Measurements from ENCODE around the gene XXYLT1.

Gene XXYLT1

GRCh38 chr3:195154793-195155535 lies 116.0 kb downstream of the XXYLT1 start:
- peak overlapping the region; percentile 83 for H3K27ac ChIP-seq (ENCODE audit: low read depth, low read length, severe bottlenecking)

GRCh38 chr3:195154111-195154791 lies 116.7 kb downstream of the XXYLT1 start:
- Histone ChIP-seq H3K9me3 (ENCODE audit: control insufficient read depth, low read length) (no peaks in the 10 kb centered on the region), H3K36me3 (ENCODE audit: control insufficient read depth, insufficient read depth, low read length) (peaks cover 9% of the 10 kb centered on the region), H3K4me1 (ENCODE audit: control insufficient read depth, insufficient read depth, low read length, poor library complexity, severe bottlenecking) (peaks cover 74% of the 10 kb centered on the region), H3K4me3 (ENCODE audit: extremely low read depth, insufficient read depth, low read length, poor library complexity, severe bottlenecking) (no peak overlapping the region), H3K27ac (ENCODE audit: low read depth, low read length, severe bottlenecking) (peak overlapping the region; percentile 83)
- WGBS, 2 experiments (ENCODE audit: insufficient coverage in 2 of 2) = 74 to 81% methylated on average over 11 to 14 of the region's 16 CpGs

More at GRCh38 chr3:195154793-195155535, 116.0 kb downstream of the XXYLT1 start:
- Histone ChIP-seq H3K9me3 (ENCODE audit: control insufficient read depth, low read length) (no peaks in the 10 kb centered on the region), H3K4me3 (ENCODE audit: extremely low read depth, insufficient read depth, low read length, poor library complexity, severe bottlenecking) (no peak overlapping the region), H3K4me1 (ENCODE audit: control insufficient read depth, insufficient read depth, low read length, poor library complexity, severe bottlenecking) (peaks cover 74% of the 10 kb centered on the region), H3K36me3 (ENCODE audit: control insufficient read depth, insufficient read depth, low read length) (peaks cover 9% of the 10 kb centered on the region)
- WGBS, 2 experiments (ENCODE audit: insufficient coverage in 2 of 2) = 28 to 30% methylated on average over 11 to 13 of the region's 16 CpGs

- 86 to 89% methylated on average over 8 of the region's 8 CpGs for WGBS, 2 experiments (ENCODE audit: insufficient coverage in 2 of 2)
- no peak overlapping the region for H3K4me3 ChIP-seq (ENCODE audit: extremely low read depth, insufficient read depth, low read length, poor library complexity, severe bottlenecking)
- peaks cover 9% of the 10 kb centered on the region for H3K36me3 ChIP-seq (ENCODE audit: control insufficient read depth, insufficient read depth, low read length)
- H3K27ac ChIP-seq (ENCODE audit: low read depth, low read length, severe bottlenecking) = no peak overlapping the region
- no peaks in the 10 kb centered on the region for H3K9me3 ChIP-seq (ENCODE audit: control insufficient read depth, low read length)
- peaks cover 70% of the 10 kb centered on the region for H3K4me1 ChIP-seq (ENCODE audit: control insufficient read depth, insufficient read depth, low read length, poor library complexity, severe bottlenecking)
Measured at GRCh38 chr3:195153653-195154052, 117.3 kb downstream of the XXYLT1 start.

- no peak overlapping the region for H3K4me3 ChIP-seq (ENCODE audit: extremely low read depth, insufficient read depth, low read length, poor library complexity, severe bottlenecking)
Measured at GRCh38 chr3:195153130-195153529, 117.8 kb downstream of the XXYLT1 start.

GRCh38 chr3:195151866-195152541 lies 119.0 kb downstream of the XXYLT1 start:
- 72% methylated on average over 6 of the region's 11 CpGs for WGBS, 2 experiments (ENCODE audit: insufficient coverage in 2 of 2)
- Histone ChIP-seq H3K4me3 (ENCODE audit: extremely low read depth, insufficient read depth, low read length, poor library complexity, severe bottlenecking) (no peak overlapping the region), H3K9me3 (ENCODE audit: control insufficient read depth, low read length) (no peaks in the 10 kb centered on the region), H3K36me3 (ENCODE audit: control insufficient read depth, insufficient read depth, low read length) (peaks cover 9% of the 10 kb centered on the region), H3K4me1 (ENCODE audit: control insufficient read depth, insufficient read depth, low read length, poor library complexity, severe bottlenecking) (peaks cover 82% of the 10 kb centered on the region), H3K27ac (ENCODE audit: low read depth, low read length, severe bottlenecking) (peak overlapping the region; percentile 84)

More at GRCh38 chr3:195153130-195153529, 117.8 kb downstream of the XXYLT1 start:
- Histone ChIP-seq H3K36me3 (ENCODE audit: control insufficient read depth, insufficient read depth, low read length) (peaks cover 9% of the 10 kb centered on the region), H3K4me1 (ENCODE audit: control insufficient read depth, insufficient read depth, low read length, poor library complexity, severe bottlenecking) (peaks cover 73% of the 10 kb centered on the region), H3K27ac (ENCODE audit: low read depth, low read length, severe bottlenecking) (peak overlapping the region; percentile 84), H3K9me3 (ENCODE audit: control insufficient read depth, low read length) (no peaks in the 10 kb centered on the region)
- 15 to 25% methylated on average over 6 to 7 of the region's 7 CpGs for WGBS, 2 experiments (ENCODE audit: insufficient coverage in 2 of 2)

- Histone ChIP-seq H3K27ac (ENCODE audit: low read depth, low read length, severe bottlenecking) (peak overlapping the region; percentile 93), H3K9me3 (ENCODE audit: control insufficient read depth, low read length) (no peaks in the 10 kb centered on the region), H3K4me3 (ENCODE audit: extremely low read depth, insufficient read depth, low read length, poor library complexity, severe bottlenecking) (no peak overlapping the region), H3K4me1 (ENCODE audit: control insufficient read depth, insufficient read depth, low read length, poor library complexity, severe bottlenecking) (peaks cover 78% of the 10 kb centered on the region), H3K36me3 (ENCODE audit: control insufficient read depth, insufficient read depth, low read length) (peaks cover 9% of the 10 kb centered on the region)
- whole genome bisulfite sequencing, 2 experiments (ENCODE audit: insufficient coverage in 2 of 2) = 67% methylated on average over 1 of the region's 3 CpGs; no CpG with 5 or more reads in 1 of the 2 experiments
Measured at GRCh38 chr3:195151402-195151801, 119.6 kb downstream of the XXYLT1 start.

- peak overlapping the region; percentile 93 for H3K27ac ChIP-seq (ENCODE audit: low read depth, low read length, severe bottlenecking)
- no peak overlapping the region for H3K4me3 ChIP-seq (ENCODE audit: extremely low read depth, insufficient read depth, low read length, poor library complexity, severe bottlenecking)
- H3K36me3 ChIP-seq (ENCODE audit: control insufficient read depth, insufficient read depth, low read length) = peaks cover 4% of the 10 kb centered on the region
- H3K9me3 ChIP-seq (ENCODE audit: control insufficient read depth, low read length) = no peaks in the 10 kb centered on the region
- 6 to 18% methylated on average over 9 to 12 of the region's 20 CpGs for WGBS, 2 experiments (ENCODE audit: insufficient coverage in 2 of 2)
- H3K4me1 ChIP-seq (ENCODE audit: control insufficient read depth, insufficient read depth, low read length, poor library complexity, severe bottlenecking) = peaks cover 71% of the 10 kb centered on the region
Measured at GRCh38 chr3:195150181-195151118, 120.5 kb downstream of the XXYLT1 start.

GRCh38 chr3:195149292-195150030 lies 121.5 kb downstream of the XXYLT1 start:
- H3K27ac ChIP-seq (ENCODE audit: low read depth, low read length, severe bottlenecking) = peak overlapping the region; percentile 93

GRCh38 chr3:195148549-195148948 lies 122.4 kb downstream of the XXYLT1 start:
- Histone ChIP-seq H3K4me3 (ENCODE audit: extremely low read depth, insufficient read depth, low read length, poor library complexity, severe bottlenecking) (no peak overlapping the region), H3K27ac (ENCODE audit: low read depth, low read length, severe bottlenecking) (peak overlapping the region; percentile 29), H3K36me3 (ENCODE audit: control insufficient read depth, insufficient read depth, low read length) (peaks cover 1% of the 10 kb centered on the region), H3K4me1 (ENCODE audit: control insufficient read depth, insufficient read depth, low read length, poor library complexity, severe bottlenecking) (peaks cover 52% of the 10 kb centered on the region), H3K9me3 (ENCODE audit: control insufficient read depth, low read length) (no peaks in the 10 kb centered on the region)
- 84 to 85% methylated on average over 4 to 8 of the region's 10 CpGs for WGBS, 2 experiments (ENCODE audit: insufficient coverage in 2 of 2)

More at GRCh38 chr3:195149292-195150030, 121.5 kb downstream of the XXYLT1 start:
- Histone ChIP-seq H3K36me3 (ENCODE audit: control insufficient read depth, insufficient read depth, low read length) (peaks cover 4% of the 10 kb centered on the region), H3K4me1 (ENCODE audit: control insufficient read depth, insufficient read depth, low read length, poor library complexity, severe bottlenecking) (peaks cover 61% of the 10 kb centered on the region), H3K9me3 (ENCODE audit: control insufficient read depth, low read length) (no peaks in the 10 kb centered on the region), H3K4me3 (ENCODE audit: extremely low read depth, insufficient read depth, low read length, poor library complexity, severe bottlenecking) (no peak overlapping the region)
- 74 to 84% methylated on average over 7 of the region's 15 CpGs for WGBS, 2 experiments (ENCODE audit: insufficient coverage in 2 of 2)

Data from mesodermal cell (in vitro differentiated cells).